ENCODE measurements around the gene TNFRSF25.

DNA sequence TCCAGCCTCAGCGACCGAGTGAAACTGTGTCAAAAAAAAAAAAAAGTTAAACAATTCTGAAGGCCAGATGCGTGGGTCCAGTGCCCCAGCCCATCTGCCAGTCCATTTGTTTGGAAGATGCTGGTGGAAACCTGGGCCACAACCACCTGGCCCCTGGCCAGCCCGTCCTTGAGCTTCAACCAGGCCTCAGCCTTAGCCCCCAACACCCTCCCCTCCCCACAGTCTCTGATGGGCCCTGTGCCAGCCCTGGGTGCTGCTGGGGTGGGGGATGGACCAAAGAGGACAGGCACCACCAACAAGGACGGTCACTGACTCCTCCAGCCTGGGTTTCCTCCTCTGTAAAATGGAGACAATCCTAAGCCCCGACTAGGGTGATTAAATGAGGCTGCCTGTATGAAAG lies 45.1 kb upstream of the TNFRSF25 start:
- TF ChIP-seq EZH2 (IDR thresholded peaks at IDR 0.05) (no peak), POLR2AphosphoS5 (IDR thresholded peaks at IDR 0.05; ENCODE audit: borderline replicate concordance, low read depth, low read length) (no peak)
